Tongue (tissue), 2 donors: ENCODE data around the gene IL1RAPL1. TPM values are rescaled to one million over a fixed set of nuclear protein-coding genes. Genes with fewer than 3 reads are reported as not detected.
"Not testable (repeated sequence)": the region's sequence is repeated elsewhere in the genome, so short reads cannot be mapped to it uniquely, and the experiment has no call there.

Experiments
- DNase-seq: peaks from one replicate; pipeline ENCODE4 v3.0.0-alpha.2; 2015
- total RNA-seq: library from RNA; depleted of rRNA; stranded (reverse); fragments of >200 nt; gene quantifications from one replicate; pipeline ENCODE4 v1.2.3, GENCODE V29; 2014

IL1RAPL1 gene
- total RNA-seq, 1 donor from 2014 or later, result 4.8 TPM

GRCh38 chrX:29113221-29113620, 526.0 kb downstream of the IL1RAPL1 start:
- no peak for DNase-seq

DNA sequence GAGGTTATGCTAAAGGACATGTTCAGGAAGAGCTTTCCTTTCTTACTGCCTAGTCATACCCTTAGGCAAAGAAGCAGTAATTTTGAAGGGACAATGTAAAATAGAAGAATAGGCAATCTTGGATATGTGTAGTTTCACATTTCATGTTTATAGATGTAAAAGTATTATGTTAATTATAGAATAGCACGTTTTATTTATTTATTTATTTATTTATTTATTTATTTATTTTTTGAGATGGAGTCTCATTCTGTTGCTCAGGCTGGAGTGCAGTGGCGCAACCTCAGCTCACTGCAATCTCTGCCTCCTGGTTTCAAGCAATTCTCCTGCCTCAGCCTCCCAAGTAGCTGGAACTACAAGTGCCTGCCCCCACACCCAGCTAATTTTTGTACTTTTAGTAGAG, 535.6 kb downstream of the IL1RAPL1 start:
- not testable (repeated sequence) for DNase-seq

- DNase-seq, result no peak
Measured at GRCh38 chrX:29130905-29131304, 543.7 kb downstream of the IL1RAPL1 start.

- DNase-seq, result peak; percentile 5
Measured at GRCh38 chrX:29136904-29137303, 549.7 kb downstream of the IL1RAPL1 start.

DNA sequence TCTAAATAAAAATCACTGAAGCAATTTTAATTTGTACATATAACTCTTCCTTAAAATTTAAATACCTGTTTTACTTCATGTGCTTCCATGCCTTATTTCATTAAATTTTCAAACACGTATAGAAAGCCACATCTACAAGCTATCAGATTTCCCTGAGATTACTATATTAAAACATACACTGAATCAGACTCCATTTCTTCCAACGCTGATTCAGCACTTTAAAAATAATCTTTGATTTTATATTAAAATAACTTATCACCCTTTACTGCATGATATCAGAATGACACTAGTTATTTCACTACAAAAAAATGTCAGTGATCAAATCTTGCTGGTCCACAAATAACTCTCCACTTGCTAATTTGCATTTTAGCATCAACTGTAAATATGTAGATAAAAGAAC, 550.8 kb downstream of the IL1RAPL1 start:
- DNase-seq, result no peak

DNA sequence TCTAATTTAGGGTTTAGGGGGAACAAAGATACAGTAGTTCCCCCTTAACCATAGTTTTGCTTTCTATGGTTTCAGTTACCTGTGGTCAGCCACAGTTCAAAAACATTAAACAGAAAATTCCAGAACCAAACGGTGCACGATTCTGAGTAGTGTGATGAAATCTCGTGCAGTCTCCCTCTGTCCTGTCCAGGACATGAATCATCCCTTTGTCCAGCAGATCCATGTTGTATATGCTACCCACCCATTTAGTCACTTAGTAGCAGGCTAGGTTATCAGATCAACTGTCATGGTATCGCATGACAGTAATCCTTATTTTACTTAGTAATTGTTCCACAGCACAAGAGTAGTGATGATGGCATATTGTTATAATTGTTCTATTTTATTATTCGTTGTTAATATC, 556.1 kb downstream of the IL1RAPL1 start:
- DNase-seq, result no peak

GRCh38 chrX:29143756-29144155, 556.5 kb downstream of the IL1RAPL1 start:
- DNase-seq, result no peak

DNA sequence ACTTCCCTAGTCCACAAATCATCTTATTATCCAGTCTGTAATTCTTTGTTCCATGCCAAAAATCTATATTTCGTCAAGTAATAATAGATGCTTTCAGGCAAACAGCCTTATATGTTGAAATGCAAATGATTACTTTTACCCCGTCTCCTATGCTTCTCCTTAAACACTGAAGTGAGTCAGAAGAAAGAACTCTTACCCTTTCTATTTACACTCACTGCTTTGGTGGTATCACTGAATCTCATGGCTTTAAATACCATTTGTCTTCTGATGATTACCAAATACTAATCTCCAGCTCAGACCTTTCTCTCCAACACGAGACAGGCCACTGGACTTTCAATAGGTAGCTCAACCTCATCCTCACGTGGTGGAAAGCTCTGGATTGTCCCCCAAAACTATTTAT, 558.1 kb downstream of the IL1RAPL1 start:
- no peak for DNase-seq

DNA sequence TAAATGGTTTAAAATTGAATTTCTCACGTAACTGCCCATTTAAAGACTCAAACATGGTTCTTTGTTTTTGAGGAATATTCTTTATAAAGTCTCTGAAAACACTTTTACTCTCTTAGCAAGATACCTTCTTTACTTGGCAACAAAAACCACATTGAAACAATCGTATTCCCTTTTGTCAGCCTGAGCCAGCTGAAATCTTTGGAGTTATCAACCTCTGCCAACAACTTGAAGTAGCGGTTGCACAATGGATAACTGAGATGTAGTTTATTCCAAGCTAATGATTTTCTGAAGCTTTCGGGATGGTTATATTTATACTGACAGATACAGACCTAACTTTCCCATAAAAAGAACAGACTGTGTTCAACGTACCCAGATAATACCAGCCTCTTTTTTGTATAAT, 561.3 kb downstream of the IL1RAPL1 start:
- no peak for DNase-seq

DNA sequence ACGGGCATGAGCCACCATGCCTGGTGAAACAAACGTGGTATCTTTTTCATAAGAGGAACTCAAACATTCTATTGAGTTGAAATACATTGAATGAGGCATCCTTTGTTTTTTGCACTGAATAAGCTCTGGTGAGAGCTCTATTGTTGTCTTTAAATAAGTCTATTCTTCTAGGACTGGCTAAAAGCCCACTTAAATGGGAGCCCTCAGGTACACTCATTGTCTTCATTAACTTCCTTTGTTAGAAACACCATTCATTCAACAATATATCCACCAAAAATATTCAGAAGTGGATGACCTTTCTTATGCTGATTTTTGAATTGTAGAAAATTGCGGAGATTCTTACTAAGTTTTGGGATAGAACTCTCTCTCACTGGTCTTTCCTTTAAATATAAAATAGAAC, 568.0 kb downstream of the IL1RAPL1 start:
- DNase-seq, result no peak

DNA sequence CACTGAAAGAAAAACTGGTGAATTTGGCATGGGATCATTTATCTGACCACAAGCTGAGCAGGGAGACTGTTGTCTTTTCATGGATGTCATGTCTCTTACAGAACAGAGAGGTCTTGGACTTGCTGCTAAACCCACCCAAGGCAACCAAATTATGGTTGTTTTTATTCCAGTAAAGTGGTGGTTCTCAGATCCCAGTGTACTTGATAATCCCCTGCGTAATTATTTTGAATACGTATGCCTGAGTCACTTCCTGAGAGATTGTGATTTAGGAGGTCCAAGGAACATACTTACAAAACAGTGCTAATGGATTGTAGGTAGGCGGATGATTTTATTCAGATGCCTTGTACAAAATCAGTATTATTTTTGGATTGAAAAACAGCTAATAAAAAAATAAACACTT, 585.6 kb downstream of the IL1RAPL1 start:
- no peak for DNase-seq

DNA sequence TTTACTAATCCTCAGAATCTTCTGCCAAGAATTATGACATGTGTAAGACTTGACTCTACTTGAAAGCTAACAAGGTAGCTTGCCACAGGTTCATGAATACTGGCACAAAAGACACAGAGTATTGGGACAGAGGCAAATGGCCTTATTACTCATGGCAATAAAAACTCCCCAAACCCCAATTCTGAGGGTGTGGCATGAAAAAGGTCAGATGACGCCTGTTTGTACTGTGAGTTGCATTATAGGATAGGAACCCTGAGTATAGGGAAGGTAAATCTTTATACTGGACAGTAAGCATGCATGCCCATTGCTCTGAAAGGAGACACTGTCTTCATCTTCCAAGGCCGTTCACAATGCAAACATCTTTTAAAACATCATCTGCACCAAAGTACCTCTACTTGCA, 600.0 kb downstream of the IL1RAPL1 start:
- DNase-seq, result no peak

- DNase-seq, result no peak
Measured at GRCh38 chrX:29196501-29196900, 609.3 kb downstream of the IL1RAPL1 start.

GRCh38 chrX:29215251-29215650, 628.0 kb downstream of the IL1RAPL1 start:
- no peak for DNase-seq

DNA sequence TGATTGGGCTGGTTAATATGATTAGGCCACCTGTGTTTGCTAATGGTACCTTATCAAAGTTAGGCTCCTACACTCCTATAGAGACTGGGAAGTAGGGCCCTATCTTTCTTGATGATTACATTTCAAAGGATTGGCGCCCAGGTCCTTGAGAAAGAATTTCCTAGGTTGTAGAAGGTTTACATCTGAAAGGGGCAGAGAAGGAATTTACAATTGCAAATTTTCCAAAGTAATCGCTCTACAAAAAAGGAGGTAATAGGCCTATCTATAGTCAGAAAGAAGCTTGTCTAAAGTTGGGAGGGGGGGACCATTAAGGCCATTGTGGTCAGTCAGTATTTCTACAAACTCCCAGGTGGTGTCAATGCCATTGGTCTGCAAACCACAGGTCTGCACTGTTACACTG, 638.4 kb downstream of the IL1RAPL1 start:
- DNase-seq, result no peak

- DNase-seq, result no peak
Measured at GRCh38 chrX:29229802-29230201, 642.6 kb downstream of the IL1RAPL1 start.

DNA sequence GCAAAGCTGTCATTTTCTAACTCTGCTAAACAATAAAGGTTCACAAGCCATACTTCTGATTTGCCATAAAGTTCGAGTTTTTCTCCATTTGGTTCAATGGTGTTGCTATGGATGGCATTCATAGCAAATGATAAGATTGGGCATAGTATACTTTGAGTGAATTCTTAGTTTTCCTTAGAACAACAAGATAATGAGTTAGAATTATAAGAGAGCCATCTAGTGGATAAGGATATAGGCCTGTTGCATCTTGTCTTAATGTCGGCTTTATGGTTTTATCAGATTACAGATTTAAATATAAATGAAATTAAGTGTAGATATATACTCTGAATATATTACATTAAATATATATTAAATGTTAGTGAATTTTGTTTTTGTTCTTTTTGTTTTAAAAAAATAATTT, 644.6 kb downstream of the IL1RAPL1 start:
- peak; percentile 4 for DNase-seq

DNA sequence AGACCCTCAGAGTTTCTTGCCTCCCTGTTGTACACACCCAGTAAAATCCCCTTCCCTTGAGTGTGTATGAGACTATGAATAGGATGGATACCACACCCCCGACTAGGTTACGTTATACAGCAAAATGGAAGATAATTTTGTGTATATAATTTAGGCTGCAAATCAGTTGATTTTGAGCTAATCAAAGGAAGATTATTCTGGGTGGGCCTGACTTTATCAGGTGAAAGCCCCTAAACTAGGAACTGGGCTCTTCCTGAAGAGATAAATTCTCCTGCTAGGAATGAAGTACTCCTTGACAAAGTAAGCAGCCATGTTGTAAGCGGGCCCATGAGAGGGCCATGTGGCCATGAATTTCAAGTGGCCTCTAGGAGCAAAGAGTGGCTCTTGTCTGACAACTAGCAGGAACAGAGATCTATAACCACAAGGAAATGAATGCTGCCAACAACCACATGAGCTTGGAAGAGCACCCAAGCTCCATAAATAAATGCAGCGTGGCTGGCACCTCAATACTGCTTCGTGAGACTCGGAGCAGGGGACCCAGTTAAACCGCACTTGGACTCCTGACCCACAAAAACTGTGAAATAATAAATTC, 646.4 kb downstream of the IL1RAPL1 start:
- no peak for DNase-seq

DNA sequence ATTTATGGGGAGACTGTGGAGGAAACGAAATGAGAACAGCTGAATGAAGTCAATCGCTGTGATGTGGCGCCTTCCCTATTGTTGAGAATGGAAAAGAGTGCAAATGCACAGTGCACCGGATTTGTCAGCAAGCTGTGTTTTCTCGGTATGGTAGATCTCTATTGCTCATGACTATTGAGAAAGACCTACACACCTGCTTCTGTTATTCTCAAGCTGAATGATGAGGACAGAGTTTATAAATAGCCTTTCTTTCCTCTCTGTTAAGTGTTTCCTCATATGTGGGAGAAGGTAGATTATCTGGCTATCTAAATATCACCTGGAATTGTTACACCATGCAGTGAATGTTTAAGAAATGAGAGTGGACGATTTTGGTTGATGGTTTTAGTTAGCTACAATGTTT, 650.7 kb downstream of the IL1RAPL1 start:
- DNase-seq, result no peak

DNA sequence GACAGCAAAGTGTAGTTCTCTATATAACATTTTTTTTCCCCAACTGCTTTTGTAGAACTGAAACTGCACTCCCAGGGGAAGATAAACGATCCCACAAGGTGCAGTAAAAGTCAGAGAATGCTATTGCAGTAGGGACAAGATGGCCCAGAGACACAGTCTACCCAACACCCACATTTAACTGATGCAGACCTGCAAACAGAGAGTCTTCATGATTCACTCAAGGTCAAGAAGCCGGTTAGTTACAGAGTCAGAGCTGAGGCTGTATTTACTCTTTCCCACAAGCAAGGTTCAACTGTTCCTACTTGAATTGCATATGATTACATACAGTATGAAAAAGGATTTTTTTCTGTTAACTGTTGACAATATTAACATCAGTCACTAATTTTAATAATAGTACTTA, 654.6 kb downstream of the IL1RAPL1 start:
- no peak for DNase-seq

- no peak for DNase-seq
Measured at GRCh38 chrX:29242856-29243255, 655.6 kb downstream of the IL1RAPL1 start.

- no peak for DNase-seq
Measured at GRCh38 chrX:29243942-29244341, 656.7 kb downstream of the IL1RAPL1 start.

- no peak for DNase-seq
Measured at GRCh38 chrX:29254515-29254914, 667.3 kb downstream of the IL1RAPL1 start.

GRCh38 chrX:29257521-29257920, 670.3 kb downstream of the IL1RAPL1 start:
- DNase-seq, result peak; percentile 13

DNA sequence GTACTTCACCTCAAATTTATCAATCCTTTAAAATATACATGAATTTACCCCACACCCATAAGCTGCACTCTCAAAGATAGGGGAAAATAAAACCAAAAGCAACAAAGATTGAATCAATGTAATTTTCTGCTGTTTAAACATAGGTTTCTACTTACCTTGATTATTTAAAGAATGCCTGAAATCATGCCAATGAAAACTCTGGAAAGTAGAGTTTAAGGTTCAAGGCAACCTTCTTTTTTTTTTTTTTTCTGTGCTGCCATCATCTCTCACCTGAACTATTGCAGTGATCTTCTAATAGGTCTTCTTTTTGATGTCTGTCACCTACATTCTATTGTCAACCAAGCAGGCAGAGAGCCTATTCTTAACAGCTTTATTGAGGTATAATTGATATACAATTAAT, 682.1 kb downstream of the IL1RAPL1 start:
- no peak for DNase-seq
